Measurements from ENCODE around the gene TECR. TPM values are rescaled to one million over a fixed set of nuclear protein-coding genes. Genes with fewer than 3 reads are reported as not detected.

Gene TECR
- total and polyA plus RNA-seq, 2 of the 4 experiments (the other 2 are of a cell fraction): 46.2 to 81.2 TPM

DNA sequence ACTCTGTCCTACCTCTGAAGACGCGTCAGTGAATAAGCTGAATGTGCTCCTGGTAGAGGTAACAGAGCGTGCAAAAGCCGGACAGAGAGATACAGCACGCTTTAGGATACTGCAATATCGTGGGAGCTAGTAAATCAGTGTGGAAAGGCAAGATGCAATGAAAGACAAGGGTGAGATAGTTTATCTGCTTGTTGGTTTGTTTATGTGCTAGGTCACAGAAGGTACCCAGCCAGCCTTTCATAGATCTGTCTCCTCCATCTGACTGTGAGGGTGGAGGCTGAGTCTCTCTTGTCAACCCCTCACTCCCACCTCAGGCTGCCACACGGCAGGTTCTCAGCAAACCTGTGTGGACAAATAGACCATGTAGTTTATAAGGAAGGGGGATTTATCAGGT lies 32.6 kb upstream of the TECR start:
- Histone ChIP-seq H3K9me1 (ENCODE audit: insufficient read depth, low read length) (peaks cover 11% of the 10 kb centered on the region), H3K18ac (ENCODE audit: low read depth, low read length) (no peak overlapping the region), H2BK20ac (ENCODE audit: low read depth, low read length) (no peak overlapping the region), H2AFZ (replicated peaks; ENCODE audit: low read length, poor library complexity) (peak overlapping the region; percentile 92), H3K36me3 (ENCODE audit: control insufficient read depth, insufficient read depth, low read length) (peaks cover 7% of the 10 kb centered on the region; the same call in 1 of the 2 replicates), H3K4me1 (ENCODE audit: control insufficient read depth, insufficient read depth, low read length) (peaks cover 8% of the 10 kb centered on the region), H2BK15ac (ENCODE audit: low read depth, low read length) (0 out of 3 replicates have a peak overlapping the region, but pooled peaks have one; percentile 12), H2AK9ac (replicated peaks; ENCODE audit: low read depth, low read length, poor library complexity) (peak overlapping the region; percentile 13), H3K79me1 (ENCODE audit: low read depth in 1 of 2, low read length in 2 of 2) (peaks cover 16 to 31% of the 10 kb centered on the region in 2 experiments), H4K8ac (ENCODE audit: low read depth in 2 of 2, low read length in 2 of 2) (peak overlapping the region; percentile 45 to 61; a peak in 3 of 4 replicates), H3K27me3 (ENCODE audit: control insufficient read depth, insufficient read depth, low read length) (no peaks in the 10 kb centered on the region), H3K56ac (ENCODE audit: extremely low read depth, insufficient read depth, low read length) (no peak overlapping the region), H4K91ac (ENCODE audit: insufficient read depth, low read depth, low read length) (no peak overlapping the region; the same call in 1 of the 2 replicates), H3K4me2 (ENCODE audit: low read depth, low read length) (peak overlapping the region; percentile 88), H3K4ac (ENCODE audit: low read depth, low read length) (peak overlapping the region; percentile 44; the same call in 1 of the 2 replicates), H2BK120ac (ENCODE audit: low read depth, low read length) (peak overlapping the region; percentile 28; the same call in 1 of the 2 replicates), H3K14ac (replicated peaks; ENCODE audit: low read depth, low read length) (peak overlapping the region; percentile 1; the same call in 1 of the 2 replicates), H2AK5ac (ENCODE audit: low read depth, low read length) (peak overlapping the region; percentile 6; the same call in 1 of the 2 replicates), H3K9ac (ENCODE audit: low read depth, low read length) (no peak overlapping the region), H4K20me1 (ENCODE audit: insufficient read depth, low read length) (peaks cover 21% of the 10 kb centered on the region), H3K27ac (ENCODE audit: insufficient read depth, low read length) (no peak overlapping the region), H2BK5ac (ENCODE audit: low read depth, low read length, poor library complexity, severe bottlenecking) (peak overlapping the region; percentile 34), H3K9me3 (ENCODE audit: control insufficient read depth, insufficient read depth, low read length) (no peaks in the 10 kb centered on the region), H3K23ac (ENCODE audit: low read depth, low read length) (no peak overlapping the region), H3K4me3 (ENCODE audit: insufficient read depth, low read depth, low read length) (no peak overlapping the region), H4K5ac (ENCODE audit: low read depth, low read length) (peak overlapping the region; percentile 18; the same call in 1 of the 2 replicates)
- TF ChIP-seq MAZ (IDR thresholded peaks at IDR 0.05; ENCODE audit: borderline replicate concordance, low read depth, low read length) (no peak), CEBPB (IDR thresholded peaks at IDR 0.05; ENCODE audit: low read depth, low read length) (no peak), SMC3 (IDR thresholded peaks at IDR 0.05; ENCODE audit: low read depth, low read length) (no peak), MXI1 (IDR thresholded peaks at IDR 0.05; ENCODE audit: borderline replicate concordance, low read depth, low read length) (no peak), CHD1 (IDR thresholded peaks at IDR 0.05; ENCODE audit: low read depth, low read length) (no peak), BHLHE40 (IDR thresholded peaks at IDR 0.05; ENCODE audit: low read depth, low read length) (no peak)
- TF ChIP-seq, protein P1, sequence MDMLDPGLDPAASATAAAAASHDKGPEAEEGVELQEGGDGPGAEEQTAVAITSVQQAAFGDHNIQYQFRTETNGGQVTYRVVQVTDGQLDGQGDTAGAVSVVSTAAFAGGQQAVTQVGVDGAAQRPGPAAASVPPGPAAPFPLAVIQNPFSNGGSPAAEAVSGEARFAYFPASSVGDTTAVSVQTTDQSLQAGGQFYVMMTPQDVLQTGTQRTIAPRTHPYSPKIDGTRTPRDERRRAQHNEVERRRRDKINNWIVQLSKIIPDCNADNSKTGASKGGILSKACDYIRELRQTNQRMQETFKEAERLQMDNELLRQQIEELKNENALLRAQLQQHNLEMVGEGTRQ (IDR thresholded peaks at IDR 0.05; ENCODE audit: low read depth, low read length): no peak
- TF ChIP-seq, protein P2, sequence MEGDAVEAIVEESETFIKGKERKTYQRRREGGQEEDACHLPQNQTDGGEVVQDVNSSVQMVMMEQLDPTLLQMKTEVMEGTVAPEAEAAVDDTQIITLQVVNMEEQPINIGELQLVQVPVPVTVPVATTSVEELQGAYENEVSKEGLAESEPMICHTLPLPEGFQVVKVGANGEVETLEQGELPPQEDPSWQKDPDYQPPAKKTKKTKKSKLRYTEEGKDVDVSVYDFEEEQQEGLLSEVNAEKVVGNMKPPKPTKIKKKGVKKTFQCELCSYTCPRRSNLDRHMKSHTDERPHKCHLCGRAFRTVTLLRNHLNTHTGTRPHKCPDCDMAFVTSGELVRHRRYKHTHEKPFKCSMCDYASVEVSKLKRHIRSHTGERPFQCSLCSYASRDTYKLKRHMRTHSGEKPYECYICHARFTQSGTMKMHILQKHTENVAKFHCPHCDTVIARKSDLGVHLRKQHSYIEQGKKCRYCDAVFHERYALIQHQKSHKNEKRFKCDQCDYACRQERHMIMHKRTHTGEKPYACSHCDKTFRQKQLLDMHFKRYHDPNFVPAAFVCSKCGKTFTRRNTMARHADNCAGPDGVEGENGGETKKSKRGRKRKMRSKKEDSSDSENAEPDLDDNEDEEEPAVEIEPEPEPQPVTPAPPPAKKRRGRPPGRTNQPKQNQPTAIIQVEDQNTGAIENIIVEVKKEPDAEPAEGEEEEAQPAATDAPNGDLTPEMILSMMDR (conservative IDR thresholded peaks at IDR 0.05; ENCODE audit: low read depth, low read length): no peak
- no TSS peak for BruUV-seq (replicated peaks)
- DNase-seq (no peak), ATAC-seq (ENCODE audit: low read depth) (no peak)
- in situ Hi-C loops (cut with MboI; ENCODE audit: low sequenced_read_pairs): no loop called here
- WGBS, 2 experiments (ENCODE audit: extremely low coverage in 2 of 2, insufficient read length in 1 of 2): 57% methylated on average over 5 of the region's 7 CpGs; no CpG with 5 or more reads in 1 of the 2 experiments
- POLR2A ChIA-PET (ENCODE audit: unreplicated experiment): no interaction called here
- intact Hi-C loops (cut with micrococcal nuclease): no loop called here
- CTCF ChIA-PET: no interaction called here
- dilution Hi-C loops (cut with HindIII; ENCODE audit: low sequenced_read_pairs, unreplicated experiment): no loop called here

All from IMR-90 (cell line).